ENCODE results near the gene PTPRG.

Gene PTPRG

DNA sequence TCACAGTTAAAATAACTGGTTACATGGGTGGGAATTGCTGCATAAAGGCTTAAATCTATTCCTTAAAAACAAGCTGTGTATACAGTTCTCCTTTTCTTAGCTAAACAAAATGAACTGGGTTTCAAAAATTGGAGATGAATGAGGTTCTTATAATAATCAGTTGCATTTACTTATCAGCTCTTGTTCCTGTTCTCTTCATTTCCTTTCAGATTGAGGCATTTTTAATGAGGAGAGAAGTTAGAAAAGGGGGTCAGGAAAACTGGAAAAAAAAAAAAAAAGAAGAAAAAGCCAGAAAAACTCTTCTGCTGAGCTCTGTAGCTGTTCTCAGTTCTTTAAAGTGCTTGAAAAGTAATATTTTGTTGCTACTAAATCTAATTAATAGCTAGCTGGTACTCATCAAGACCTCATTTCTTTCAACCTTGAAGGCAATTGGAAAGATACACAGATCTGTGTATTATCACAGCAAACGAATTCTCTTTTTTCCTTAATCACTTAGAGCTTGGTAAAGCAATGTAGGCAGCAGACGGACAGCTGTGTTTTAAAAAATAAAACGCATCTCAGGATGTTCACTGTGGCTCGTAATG, 32.2 kb downstream of the PTPRG start:
- DNase-seq: no peak

DNA sequence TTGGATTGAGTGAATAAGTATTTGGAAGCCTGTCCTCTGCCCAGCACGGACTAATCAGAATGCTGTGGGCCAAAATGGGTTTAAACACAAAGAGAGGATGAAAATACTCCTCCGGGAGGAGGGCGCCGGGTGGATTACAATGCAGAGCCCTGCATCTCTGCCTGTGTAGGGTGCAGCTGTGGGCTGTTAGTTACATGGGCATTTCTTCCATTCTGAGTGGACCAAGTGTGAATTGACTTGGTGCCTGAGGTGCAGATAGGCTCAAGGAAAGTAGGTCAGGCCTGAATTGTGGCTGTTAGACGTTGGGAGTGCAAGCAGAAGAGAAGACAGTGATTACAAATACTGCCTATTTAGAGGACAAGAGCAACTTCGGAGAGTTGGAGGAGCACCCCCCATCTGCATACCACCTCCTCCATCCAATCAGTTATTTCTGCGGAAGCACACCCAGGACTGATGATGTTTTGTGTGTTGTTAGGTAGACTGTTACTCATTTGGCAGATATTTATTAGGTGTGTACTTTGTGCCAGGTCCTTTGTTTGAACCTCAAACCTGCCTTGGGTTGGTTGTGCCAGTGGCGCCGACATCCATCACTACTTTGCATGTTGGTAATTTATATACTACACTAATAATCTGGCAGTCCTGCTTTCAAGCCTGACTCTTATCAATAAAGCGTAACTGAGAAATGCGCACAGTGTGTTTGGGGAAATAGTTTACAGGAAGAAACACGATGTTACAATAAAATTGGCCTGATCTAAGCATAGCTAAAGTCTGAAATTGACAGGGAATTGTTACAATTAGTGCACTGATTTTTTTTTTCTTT, 33.0 kb downstream of the PTPRG start:
- no peak for DNase-seq

DNA sequence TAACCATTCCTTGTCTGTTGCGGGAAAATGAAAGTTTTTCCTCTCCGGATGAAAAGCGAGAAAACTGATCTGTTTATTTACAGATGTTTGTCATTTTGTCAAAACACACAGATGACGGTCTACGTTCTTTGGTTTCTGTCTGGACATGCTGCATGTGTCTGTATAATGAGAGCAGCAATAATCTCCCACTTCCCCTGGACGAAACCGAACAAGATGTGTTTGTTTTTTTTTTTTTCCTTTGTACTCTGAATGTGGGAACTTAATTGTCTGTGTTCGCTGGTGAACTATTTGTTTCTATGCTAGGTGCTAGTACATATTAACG, 33.6 kb downstream of the PTPRG start:
- no peak for DNase-seq

DNA sequence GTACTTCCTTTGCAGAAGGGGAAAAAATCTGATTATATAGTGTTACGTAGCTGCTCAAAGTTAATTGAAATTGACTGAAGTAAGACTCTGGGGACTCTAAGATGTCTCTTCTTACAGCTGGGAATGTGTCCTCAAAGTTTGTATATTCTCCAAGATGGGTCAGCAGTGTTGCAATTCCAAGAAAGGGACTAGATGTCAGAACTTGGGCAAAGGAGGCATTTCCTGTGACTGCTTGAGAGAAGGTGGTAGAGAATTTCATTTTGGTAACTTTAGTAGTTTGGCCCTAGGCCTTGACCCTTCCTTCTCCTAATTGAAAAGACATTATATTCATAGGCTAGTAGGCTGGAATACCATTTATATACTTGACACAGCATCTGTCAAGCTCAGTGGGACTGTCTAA, 33.9 kb downstream of the PTPRG start:
- no peak for DNase-seq

DNA sequence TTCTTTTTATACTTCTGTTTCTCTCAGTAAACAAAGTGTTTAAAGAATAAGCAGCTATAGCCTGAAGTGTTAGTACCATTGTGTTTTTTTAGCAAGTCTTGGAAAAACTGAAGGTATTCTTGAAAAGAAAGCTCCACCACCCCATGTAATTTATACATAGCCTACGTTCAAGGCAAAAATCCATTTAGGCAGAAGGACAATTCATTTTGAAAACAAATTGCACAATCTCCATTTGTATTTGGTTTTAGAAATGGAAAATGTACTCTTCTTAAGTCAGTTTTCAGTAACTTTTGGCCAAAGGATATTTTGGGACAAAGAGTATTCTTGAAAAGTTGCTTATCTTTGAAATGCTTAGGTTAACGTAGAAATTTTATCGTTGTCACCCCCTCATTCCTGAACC, 34.5 kb downstream of the PTPRG start:
- no peak for DNase-seq

DNA sequence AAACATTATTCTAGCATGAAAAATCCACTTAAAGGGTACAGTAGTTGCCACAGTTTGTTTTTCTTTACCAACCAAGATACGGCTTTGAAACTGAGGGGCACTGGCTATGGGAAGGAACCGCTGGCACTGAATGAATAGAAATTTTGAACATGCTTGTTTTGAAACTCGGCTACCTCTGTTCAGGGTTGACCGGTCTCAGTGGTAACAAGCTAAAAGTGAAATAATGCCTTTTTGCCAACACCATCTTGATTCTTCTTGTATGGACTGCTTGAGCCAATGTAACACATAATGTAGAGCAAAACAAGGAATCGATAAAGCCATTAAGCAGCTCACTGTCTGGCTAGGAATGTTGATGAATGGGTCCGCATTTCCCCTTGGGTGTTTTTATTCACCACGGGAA, 36.5 kb downstream of the PTPRG start:
- no peak for DNase-seq

DNA sequence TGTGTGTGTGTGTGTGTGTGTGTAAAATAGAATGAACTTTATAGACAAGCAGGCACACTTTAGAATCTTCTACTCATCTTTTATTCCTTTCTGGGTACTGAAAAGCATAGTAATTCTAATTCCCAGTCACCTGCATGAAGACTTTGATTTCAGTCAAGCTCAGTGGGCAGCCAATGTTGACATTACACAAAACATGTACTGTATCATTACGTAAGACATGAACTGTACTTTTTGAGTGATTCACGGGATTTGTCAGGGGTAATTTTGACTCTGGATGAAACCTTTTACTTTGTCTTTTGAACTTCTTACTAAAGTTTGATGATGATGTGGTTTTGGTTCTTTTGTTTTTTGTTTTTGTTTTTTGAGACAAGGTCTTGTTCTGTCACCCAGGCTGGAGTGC, 38.8 kb downstream of the PTPRG start:
- DNase-seq: no peak

DNA sequence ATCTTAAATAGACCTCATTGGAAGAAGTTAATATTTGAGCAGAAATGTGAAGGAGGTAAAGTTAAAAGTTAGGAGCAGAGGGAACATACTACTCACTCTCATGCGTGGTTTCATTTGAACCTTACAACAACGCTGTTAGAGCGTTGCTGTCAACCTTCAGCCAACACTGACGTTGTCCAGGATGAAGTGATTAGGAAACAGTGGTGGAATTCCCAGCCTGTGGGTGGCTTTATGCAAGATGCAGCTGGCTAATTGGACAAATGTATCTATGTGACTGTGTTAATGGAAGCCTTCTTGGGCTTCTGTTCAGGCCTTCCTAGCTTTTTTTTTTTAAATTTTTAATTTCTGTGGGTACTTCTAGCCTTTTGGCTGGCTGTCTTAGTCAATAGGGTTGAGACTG, 40.5 kb downstream of the PTPRG start:
- DNase-seq: no peak

DNA sequence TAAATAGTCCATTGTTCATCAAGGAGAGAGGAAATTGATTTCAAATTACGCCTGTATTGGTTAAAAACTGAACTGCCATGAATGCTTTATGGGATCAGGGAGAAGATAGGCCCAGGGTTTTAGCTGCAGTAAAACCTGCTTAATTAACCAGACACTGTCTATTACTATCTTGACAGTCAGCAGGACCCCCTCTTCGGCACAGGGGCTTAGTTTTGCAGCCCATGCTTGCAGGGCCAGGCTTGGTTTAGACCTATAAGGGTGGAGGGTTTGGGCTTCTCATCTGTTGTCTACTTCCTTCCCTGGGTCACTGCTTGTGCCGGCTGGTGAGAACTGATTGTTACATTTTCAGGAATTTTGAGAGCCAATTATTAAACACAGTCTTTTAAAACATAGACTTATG, 41.1 kb downstream of the PTPRG start:
- DNase-seq: no peak

DNA sequence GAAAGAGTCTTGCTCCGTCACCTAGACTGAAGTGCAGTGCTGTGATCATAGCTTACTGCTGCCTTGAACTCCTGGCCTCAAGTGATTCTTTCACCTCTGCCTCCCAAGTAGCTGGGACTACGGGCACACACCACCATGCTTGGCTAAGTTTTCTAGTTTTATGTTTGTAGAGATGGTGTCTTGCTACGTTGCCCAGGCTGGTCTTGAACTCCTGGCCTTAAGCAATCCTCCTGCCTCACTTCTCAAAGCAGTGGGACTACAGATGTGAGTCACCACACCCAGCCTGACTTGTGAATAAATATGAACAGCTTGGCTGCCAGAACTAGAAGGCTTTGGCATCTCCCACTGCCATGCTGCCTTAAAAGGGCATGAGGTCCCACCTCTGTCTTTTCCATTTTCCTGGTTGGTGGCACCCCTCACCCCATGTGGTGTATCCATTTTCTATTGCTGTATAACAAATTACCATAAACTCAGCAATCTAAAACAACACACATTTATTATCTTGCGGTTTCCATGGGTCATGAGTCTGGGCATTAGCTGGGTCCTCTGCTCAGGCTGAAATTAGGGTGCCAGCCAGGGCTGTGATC, 44.3 kb downstream of the PTPRG start:
- DNase-seq: no peak

DNA sequence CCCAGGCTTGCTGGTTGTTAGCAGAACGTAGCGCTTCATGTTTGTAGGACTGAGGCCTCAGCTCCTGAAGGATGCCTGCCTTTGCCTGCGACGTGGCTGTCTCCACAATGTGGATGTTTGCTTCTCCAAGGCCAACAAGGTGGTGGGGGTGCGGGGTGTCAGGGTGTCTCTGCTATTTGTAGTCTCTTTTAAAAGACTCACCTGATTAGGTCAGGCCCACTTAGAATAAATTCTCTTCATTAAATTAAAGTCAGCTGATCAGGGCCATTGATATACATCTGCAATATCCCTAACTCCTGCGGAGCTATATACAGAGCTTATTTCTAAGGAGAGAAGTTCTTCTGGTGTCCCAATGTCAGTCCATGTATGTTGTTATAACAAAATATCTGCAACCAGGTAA, 44.8 kb downstream of the PTPRG start:
- DNase-seq: no peak

DNA sequence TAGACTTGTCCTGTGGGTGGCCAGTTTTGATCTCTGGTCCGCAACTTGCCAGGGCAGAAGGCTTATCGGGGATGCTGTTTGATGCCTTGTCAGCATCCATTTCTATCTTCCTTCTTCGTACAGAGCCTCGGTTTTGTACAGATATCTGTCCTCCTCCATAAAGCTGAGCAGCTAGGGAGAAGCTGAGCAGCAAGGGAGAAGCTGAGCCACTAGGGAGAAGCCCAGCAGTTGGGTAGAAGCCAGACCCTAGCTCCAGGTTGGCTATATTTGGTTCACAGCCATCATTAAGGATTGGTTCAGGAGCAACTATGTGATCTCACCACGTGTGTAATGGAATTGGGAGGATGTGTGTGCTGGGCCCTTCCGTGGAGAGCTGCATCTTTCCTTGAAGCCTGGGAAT, 46.7 kb downstream of the PTPRG start:
- DNase-seq: no peak

DNA sequence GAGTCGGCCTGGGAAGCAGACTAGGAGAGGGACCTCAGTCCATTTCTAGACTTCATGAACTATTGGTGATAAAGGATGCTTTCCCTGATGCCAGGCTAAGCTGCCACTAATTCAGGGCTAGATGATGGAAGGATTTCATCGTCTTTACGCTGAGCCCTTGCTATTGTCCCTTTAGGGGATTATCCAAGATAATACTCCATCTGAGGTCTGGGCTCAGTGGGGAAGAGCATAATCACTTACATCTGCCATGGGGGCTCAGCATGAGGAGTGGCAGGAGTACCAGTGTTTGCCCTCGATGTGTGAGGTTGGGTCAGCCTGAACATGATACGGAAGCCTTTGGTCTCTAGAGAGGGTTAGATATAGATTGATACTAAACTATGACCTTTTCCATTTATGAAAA, 47.3 kb downstream of the PTPRG start:
- DNase-seq: no peak

DNA sequence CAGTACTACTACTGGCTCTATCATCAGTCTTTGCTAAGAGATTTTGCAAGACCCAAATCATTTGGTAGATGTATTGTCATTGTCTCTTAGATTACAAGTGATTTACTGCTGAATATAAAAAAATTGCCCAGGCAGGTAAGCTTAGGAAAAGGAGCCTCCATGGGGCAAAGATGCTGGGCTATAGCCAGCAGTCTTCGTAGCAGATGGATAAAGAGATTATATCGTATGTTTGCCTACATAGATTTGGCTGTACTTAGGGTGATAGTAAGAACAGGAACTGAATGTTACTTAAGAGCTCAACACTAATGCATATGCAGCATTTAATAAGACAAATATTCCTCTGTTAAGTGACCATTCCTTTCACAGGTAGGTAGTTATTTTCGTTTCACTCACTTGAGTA, 48.9 kb downstream of the PTPRG start:
- no peak for DNase-seq

DNA sequence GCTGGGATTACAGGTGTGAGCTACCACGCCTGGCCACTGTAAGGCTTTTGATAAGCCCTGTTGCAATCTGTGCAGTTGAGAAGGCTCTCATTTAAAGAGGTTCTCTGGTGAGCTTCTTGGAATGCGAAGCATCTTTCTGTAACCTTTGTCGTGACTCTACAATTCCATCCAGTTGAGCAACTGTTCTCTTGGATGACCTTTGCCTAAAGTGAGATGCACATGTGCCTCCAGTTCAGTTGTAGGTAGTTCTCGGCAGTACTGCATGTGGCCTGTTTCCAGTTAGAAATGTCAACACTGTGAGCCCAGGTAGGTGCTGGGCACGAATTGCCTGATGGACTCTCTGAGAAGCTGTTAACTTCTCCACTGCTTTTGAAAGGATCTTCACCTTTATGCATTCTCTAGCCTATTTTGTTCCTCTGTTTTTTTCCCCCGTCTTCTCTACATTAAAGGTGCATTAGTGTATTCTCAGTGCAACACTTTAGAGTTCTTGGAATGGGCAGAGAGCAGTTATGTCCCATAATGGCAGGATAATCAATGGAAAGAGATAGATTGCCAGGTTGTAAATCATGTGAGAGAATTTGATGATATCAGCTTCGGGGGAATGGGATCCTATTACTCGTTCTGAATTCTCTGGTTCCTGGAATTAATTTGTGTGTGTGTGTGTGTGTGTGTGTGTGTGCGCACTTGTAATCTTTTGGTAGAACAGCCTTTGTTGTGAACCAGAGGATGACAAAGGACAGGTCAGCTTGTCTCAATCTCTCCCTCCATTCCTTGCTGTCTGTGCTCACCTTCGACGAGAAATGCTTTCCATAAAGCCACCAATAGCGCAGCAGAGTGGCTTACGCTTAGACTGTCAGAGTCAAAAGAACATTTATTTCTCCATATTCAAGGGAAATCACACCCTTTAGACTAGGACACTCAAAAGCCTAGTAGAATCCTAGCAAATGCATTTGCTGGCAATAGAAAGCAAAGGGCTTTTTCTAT, 51.1 kb downstream of the PTPRG start:
- DNase-seq: no peak

DNA sequence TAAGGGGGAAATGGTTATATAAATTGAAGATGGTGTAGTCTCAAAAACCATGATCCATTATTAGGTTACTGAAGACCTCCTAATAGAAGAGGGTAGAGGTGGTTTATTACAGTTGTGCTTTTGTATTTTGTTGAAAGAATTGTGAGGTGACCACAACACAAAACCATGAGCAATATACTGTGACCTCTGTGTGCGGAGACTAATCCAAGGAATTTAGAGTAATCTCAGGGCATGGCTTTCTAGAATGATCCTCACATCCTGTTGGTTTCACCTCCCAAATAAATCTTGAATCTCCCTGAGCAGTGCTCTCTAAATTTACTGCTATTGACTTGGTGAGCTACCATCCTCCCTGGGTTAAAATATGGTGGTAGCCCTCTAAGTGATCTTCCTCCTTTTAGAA, 52.3 kb downstream of the PTPRG start:
- DNase-seq: no peak

DNA sequence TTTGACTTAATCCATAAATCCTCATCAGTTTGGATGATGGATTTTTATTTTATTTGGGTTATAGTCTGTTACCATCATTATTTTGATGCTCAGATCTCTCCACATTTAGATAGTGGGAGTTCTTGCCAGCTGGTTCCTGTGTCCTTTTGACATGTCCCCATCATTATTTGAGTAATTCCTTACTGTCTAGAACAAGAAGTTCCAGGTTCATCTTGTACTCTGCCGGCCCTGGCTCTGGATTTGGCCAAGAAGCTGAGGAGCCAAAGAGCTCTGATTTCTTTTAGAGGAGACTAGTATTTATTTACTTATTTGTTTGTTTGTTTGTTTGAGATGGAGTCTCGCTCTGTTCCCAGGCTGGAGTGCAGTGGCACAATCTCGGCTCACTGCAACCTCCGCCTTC, 54.3 kb downstream of the PTPRG start:
- no peak for DNase-seq

DNA sequence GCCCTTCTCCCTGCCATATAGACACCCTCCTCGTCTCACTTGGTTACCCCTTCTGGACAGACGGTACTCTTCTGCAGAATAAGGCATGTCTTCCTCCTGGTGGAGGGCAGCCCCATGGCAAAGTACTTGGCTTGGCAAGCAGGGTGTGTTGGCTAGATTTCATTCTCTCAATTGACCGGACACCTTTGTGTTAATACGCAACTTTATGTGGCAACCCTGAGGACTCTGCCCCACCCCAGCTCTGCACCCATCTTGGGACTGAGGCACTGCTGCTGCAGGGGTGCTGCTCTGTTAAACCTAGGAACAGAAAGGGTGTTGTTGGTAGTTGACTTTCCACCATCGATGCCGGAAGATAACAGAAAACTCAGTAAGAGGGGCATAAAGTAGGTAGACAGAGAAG, 55.2 kb downstream of the PTPRG start:
- no peak for DNase-seq

DNA sequence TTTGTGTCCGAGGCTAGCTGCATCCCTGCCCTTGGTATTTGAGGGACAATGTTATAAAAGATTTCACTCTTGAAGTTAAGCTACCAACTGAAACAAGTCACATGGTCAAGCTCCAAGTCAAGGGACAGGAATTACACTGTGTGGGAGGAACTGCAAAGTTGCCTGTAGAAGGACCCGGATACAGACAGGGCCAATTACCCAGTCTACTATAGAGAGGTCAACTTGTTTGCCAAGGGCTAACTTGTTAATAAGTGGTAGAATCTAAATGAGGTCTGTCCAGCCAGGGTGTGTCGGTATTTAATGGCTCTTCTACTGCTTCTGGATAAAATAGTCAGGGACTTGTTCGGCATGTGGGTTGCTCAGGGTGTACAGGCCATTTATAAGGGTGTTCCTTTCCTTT, 55.7 kb downstream of the PTPRG start:
- DNase-seq: no peak

DNA sequence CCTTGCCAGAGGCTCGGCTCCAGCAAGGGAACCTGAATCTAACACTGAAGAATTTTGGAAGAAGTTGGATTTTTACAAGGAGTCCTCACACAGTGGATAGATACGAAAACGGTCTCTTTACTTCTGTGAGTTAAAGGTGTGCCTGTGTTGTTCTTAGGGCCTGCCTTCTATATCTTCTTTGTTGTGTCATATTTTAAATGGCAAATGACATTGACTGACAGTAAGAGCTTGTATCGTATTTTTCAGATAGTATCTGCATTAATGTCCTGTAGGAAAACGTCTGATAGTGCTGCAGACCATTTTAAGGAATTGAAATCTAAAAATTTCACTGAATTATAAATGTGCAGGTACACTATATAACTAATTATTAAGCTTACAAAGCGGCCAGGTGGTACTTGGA, 56.3 kb downstream of the PTPRG start:
- no peak for DNase-seq

DNA sequence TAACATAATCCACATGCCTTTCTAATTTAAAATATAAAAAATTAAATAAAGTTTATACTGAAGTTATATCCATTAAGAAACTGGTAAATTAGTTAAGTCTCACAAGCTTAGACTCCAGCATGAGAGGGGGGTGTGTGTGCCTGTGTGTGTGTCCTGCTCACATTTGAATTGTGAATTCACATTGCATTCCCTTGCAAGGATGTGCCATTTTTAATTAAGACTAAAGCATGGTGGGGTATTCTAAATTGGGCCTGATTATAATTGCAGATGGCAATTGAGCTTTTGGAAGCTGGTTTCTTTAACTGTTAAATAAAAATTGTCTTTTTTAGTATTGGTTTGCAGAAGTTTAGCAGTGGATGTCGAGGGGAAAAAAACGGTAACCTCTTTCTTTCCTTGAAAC, 56.9 kb downstream of the PTPRG start:
- no peak for DNase-seq

DNA sequence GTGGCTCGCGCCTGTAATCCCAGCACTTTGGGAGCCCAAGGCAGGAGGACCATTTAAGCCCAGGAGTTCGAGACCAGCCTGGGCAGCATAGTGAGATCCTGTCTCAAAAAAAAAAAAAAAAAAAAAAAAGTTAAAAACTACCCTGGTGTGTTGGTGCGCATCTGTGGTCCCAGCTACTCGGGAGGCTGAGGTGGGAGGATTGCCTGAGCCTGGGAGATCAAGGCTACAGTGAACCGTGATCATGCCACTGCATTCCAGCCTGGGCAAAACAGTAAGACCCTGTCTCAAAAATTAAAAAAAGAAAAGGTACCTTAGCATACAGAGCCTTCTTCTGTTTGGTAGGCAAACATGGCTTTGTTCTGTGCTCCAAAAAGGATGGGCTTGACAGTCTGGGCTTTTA, 57.5 kb downstream of the PTPRG start:
- no peak for DNase-seq

DNA sequence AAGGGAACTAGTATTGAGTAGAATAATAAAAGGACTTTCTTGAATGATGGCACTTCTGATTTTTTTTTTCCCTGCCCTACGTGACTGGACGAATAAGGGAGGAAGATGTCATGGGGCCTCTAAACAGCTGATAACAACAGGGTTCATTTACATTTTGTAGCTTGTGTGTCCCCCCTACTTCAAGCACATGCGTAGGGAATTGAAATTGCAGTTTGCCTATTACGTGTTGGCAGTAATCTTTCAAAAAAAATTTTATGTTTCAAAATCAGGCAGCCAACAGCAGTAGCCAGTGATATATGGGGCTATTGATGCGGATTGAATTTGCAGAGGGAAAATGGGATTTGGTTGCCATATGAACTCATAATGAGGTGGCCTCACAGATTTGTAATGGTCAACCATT, 58.7 kb downstream of the PTPRG start:
- no peak for DNase-seq

DNA sequence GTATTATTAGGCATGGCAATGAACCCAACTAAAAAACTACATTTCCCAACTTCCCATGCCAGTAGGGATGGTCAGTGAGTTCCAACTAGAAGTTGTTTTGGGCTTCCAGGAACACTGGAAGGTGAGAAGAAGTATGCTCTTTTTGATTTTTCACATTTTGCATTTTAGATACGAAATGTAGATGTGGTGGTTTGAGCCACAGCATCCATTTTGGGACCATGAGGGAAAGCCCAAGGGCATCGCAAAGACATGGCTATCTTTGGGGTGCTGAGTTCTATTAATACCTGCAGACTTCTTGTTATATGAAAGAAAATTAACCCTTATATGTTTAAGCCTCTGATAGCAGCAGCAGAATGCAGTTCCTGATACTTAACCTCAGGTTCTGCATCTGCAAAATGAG, 62.9 kb downstream of the PTPRG start:
- no peak for DNase-seq

All from stimulated activated naive CD4-positive, alpha-beta T cell treated with Interleukin-2 at 50 U/mL for 16 hours (primary cell).